GM12878 (cell line): Measurements from ENCODE around the gene AMH. TPM values are rescaled to one million over a fixed set of nuclear protein-coding genes. Genes with fewer than 3 reads are reported as not detected.

Experiments used
- BHLHE40 ChIP-seq, 2 experiments: fragments of 450-650 bp in 1 of 2; IDR thresholded peaks; 2 replicates each; pipeline ENCODE4 v1.6.1; 2011 to 2017; ENCODE audit warnings: low read depth in 2 of 2, borderline replicate concordance in 1 of 2, improper control_type of control experiment in 1 of 2, low read length in 1 of 2, mild to moderate bottlenecking in 1 of 2
- CBFB ChIP-seq: IDR thresholded peaks from 2 replicates; pipeline ENCODE4 v1.6.1; 2016; ENCODE audit warnings: antibody characterized with exemption, low read depth
- DPF2 ChIP-seq: fragments of 450-650 bp; IDR thresholded peaks from 2 replicates; pipeline ENCODE4 v1.6.1; 2017; ENCODE audit warnings: mild to moderate bottlenecking
- MTA2 ChIP-seq: fragments of 450-650 bp; IDR thresholded peaks from 2 replicates; pipeline ENCODE4 v1.6.1; 2016; ENCODE audit warnings: low read depth, mild to moderate bottlenecking, moderate library complexity
- SUPT20H ChIP-seq: IDR thresholded peaks from 2 replicates; pipeline ENCODE4 v1.6.1; 2011; ENCODE audit warnings: low read depth, mild to moderate bottlenecking, low read length, moderate library complexity, borderline replicate concordance; ENCODE audit not compliant: control insufficient read depth
- ZSCAN29 ChIP-seq: fragments of 450-650 bp; IDR thresholded peaks from 2 replicates; pipeline ENCODE4 v1.6.1; 2017; ENCODE audit warnings: mild to moderate bottlenecking, moderate library complexity
- polyA plus RNA-seq, 11 experiments: library from polyadenylated mRNA; depleted of rRNA in 4 of 11; unstranded in 6 of 11; stranded (reverse) in 5 of 11; fragments of >200 nt; fragmentation: Nextera tagmentation in 4 of 11; fragmentation: Illumina TruSeq in 1 of 11; extraction: Ambion mirVana in 4 of 11; extraction: Trizol in 1 of 11; gene quantifications; 1 replicate in 1 of 11; 2 replicates in 10 of 11; pipeline versions ENCODE4 v1.2.1 to v1.2.3, GENCODE V29; 2011 to 2016; ENCODE audit warnings: inconsistent platforms in 2 of 11, missing spikeins in 2 of 11, low read depth in 1 of 11
- total RNA-seq, 4 experiments: library from RNA; depleted of rRNA in 3 of 4; stranded (reverse); fragments of >200 nt in 3 of 4; fragmentation: Illumina TruSeq in 1 of 4; extraction: Trizol in 1 of 4; gene quantifications; 2 replicates each; pipeline versions ENCODE4 v1.2.1 to v1.2.3, GENCODE V29; 2013 to 2021
- TF ChIP-seq, protein P1 (sequence below): fragments of 450-650 bp; IDR thresholded peaks from 2 replicates; pipeline ENCODE4 v1.6.1; 2017; ENCODE audit warnings: antibody characterized with exemption, mild to moderate bottlenecking, moderate library complexity
- TF ChIP-seq, protein P2 (sequence below): fragments of 450-650 bp; conservative IDR thresholded peaks from 2 replicates; pipeline ENCODE4 v1.6.1; 2017; ENCODE audit warnings: mild to moderate bottlenecking, moderate library complexity
- TF ChIP-seq, protein P3 (sequence below): fragments of 450-650 bp; formaldehyde crosslinking; IDR thresholded peaks from 2 replicates; pipeline ENCODE4 v1.4.0; 2020; ENCODE audit warnings: mild to moderate bottlenecking, moderate library complexity
- TF ChIP-seq, protein P4 (sequence below): fragments of 450-650 bp; formaldehyde crosslinking; IDR thresholded peaks from 2 replicates; pipeline ENCODE4 v1.5.0; 2022; ENCODE audit warnings: mild to moderate bottlenecking, missing genetic modification characterization
- TF ChIP-seq, protein P5 (sequence below), 3 experiments: IDR thresholded peaks in 2 of 3; conservative IDR thresholded peaks in 1 of 3; 2 replicates each; pipeline ENCODE4 v1.5.1; 2011; ENCODE audit warnings: low read depth in 3 of 3, low read length in 3 of 3, mild to moderate bottlenecking in 3 of 3, control low read depth in 2 of 3, moderate library complexity in 2 of 3, inconsistent platforms in 1 of 3, mixed read lengths in 1 of 3; ENCODE audit not compliant: control insufficient read depth in 2 of 3, insufficient read depth in 1 of 3; ENCODE audit errors: extremely low read depth in 1 of 3

Gene AMH
- total and polyA plus RNA-seq, 10 of the 15 experiments (the other 5 are each of a cell fraction or from before 2014, with no cell fraction given) = 0.17 to 3.5 (median 0.81) TPM; not detected in 4

DNA sequence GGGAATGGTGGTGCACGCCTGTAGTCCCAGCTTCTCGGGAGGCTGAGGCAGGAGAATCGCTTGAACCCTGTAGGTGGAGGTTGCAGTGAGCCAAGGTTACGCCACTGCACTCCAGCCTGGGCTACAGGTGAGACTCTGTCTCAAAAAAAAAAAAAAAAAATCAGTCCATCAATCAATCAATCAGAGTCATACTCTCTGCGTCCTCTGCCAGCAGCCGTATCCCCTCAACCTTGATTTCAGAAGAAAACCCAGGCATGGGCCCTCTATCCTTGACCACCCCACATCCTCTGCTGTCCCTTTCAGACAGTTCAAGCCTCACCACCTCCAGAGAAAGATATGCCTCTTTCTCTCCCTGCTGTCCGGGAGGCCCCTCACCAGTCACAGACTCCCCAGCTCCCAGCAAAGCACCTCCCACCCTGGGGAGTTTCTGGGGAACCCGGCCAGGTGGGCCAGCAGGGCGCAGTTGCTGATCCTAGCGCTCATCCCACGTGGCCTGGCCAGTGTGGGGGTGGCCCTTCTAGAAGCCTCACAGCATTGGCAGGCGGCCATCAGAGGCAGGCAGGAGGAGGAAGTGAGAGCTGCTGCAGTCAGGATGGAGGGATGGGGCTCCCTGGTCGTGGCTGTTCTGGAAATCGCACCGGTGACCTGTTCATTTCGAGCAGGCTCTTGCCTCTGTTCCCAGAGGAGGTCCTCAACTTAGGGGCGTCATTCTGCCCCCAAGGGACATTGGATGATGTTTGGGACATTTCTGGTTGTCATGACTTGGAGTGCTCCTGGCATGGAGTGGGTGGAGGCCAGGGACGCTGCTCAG, 17.3 kb downstream of the AMH start (continued):
- TF ChIP-seq, protein P1, sequence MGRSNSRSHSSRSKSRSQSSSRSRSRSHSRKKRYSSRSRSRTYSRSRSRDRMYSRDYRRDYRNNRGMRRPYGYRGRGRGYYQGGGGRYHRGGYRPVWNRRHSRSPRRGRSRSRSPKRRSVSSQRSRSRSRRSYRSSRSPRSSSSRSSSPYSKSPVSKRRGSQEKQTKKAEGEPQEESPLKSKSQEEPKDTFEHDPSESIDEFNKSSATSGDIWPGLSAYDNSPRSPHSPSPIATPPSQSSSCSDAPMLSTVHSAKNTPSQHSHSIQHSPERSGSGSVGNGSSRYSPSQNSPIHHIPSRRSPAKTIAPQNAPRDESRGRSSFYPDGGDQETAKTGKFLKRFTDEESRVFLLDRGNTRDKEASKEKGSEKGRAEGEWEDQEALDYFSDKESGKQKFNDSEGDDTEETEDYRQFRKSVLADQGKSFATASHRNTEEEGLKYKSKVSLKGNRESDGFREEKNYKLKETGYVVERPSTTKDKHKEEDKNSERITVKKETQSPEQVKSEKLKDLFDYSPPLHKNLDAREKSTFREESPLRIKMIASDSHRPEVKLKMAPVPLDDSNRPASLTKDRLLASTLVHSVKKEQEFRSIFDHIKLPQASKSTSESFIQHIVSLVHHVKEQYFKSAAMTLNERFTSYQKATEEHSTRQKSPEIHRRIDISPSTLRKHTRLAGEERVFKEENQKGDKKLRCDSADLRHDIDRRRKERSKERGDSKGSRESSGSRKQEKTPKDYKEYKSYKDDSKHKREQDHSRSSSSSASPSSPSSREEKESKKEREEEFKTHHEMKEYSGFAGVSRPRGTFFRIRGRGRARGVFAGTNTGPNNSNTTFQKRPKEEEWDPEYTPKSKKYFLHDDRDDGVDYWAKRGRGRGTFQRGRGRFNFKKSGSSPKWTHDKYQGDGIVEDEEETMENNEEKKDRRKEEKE = no peak
- TF ChIP-seq, protein P2, sequence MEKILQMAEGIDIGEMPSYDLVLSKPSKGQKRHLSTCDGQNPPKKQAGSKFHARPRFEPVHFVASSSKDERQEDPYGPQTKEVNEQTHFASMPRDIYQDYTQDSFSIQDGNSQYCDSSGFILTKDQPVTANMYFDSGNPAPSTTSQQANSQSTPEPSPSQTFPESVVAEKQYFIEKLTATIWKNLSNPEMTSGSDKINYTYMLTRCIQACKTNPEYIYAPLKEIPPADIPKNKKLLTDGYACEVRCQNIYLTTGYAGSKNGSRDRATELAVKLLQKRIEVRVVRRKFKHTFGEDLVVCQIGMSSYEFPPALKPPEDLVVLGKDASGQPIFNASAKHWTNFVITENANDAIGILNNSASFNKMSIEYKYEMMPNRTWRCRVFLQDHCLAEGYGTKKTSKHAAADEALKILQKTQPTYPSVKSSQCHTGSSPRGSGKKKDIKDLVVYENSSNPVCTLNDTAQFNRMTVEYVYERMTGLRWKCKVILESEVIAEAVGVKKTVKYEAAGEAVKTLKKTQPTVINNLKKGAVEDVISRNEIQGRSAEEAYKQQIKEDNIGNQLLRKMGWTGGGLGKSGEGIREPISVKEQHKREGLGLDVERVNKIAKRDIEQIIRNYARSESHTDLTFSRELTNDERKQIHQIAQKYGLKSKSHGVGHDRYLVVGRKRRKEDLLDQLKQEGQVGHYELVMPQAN = 0 out of 2 replicates have a peak, but pooled peaks have one; percentile 44
- TF ChIP-seq, protein P3, sequence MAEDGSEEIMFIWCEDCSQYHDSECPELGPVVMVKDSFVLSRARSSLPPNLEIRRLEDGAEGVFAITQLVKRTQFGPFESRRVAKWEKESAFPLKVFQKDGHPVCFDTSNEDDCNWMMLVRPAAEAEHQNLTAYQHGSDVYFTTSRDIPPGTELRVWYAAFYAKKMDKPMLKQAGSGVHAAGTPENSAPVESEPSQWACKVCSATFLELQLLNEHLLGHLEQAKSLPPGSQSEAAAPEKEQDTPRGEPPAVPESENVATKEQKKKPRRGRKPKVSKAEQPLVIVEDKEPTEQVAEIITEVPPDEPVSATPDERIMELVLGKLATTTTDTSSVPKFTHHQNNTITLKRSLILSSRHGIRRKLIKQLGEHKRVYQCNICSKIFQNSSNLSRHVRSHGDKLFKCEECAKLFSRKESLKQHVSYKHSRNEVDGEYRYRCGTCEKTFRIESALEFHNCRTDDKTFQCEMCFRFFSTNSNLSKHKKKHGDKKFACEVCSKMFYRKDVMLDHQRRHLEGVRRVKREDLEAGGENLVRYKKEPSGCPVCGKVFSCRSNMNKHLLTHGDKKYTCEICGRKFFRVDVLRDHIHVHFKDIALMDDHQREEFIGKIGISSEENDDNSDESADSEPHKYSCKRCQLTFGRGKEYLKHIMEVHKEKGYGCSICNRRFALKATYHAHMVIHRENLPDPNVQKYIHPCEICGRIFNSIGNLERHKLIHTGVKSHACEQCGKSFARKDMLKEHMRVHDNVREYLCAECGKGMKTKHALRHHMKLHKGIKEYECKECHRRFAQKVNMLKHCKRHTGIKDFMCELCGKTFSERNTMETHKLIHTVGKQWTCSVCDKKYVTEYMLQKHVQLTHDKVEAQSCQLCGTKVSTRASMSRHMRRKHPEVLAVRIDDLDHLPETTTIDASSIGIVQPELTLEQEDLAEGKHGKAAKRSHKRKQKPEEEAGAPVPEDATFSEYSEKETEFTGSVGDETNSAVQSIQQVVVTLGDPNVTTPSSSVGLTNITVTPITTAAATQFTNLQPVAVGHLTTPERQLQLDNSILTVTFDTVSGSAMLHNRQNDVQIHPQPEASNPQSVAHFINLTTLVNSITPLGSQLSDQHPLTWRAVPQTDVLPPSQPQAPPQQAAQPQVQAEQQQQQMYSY (CRISPR knock-in tag) = no peak
- TF ChIP-seq DPF2 = peak; percentile 94
- no peak for TF ChIP-seq CBFB
- no peak for TF ChIP-seq ZSCAN29
- TF ChIP-seq, protein P4, sequence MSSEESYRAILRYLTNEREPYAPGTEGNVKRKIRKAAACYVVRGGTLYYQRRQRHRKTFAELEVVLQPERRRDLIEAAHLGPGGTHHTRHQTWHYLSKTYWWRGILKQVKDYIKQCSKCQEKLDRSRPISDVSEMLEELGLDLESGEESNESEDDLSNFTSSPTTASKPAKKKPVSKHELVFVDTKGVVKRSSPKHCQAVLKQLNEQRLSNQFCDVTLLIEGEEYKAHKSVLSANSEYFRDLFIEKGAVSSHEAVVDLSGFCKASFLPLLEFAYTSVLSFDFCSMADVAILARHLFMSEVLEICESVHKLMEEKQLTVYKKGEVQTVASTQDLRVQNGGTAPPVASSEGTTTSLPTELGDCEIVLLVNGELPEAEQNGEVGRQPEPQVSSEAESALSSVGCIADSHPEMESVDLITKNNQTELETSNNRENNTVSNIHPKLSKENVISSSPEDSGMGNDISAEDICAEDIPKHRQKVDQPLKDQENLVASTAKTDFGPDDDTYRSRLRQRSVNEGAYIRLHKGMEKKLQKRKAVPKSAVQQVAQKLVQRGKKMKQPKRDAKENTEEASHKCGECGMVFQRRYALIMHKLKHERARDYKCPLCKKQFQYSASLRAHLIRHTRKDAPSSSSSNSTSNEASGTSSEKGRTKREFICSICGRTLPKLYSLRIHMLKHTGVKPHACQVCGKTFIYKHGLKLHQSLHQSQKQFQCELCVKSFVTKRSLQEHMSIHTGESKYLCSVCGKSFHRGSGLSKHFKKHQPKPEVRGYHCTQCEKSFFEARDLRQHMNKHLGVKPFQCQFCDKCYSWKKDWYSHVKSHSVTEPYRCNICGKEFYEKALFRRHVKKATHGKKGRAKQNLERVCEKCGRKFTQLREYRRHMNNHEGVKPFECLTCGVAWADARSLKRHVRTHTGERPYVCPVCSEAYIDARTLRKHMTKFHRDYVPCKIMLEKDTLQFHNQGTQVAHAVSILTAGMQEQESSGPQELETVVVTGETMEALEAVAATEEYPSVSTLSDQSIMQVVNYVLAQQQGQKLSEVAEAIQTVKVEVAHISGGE (CRISPR knock-in tag) = no peak
- TF ChIP-seq SUPT20H = no peak
- TF ChIP-seq, protein P5, sequence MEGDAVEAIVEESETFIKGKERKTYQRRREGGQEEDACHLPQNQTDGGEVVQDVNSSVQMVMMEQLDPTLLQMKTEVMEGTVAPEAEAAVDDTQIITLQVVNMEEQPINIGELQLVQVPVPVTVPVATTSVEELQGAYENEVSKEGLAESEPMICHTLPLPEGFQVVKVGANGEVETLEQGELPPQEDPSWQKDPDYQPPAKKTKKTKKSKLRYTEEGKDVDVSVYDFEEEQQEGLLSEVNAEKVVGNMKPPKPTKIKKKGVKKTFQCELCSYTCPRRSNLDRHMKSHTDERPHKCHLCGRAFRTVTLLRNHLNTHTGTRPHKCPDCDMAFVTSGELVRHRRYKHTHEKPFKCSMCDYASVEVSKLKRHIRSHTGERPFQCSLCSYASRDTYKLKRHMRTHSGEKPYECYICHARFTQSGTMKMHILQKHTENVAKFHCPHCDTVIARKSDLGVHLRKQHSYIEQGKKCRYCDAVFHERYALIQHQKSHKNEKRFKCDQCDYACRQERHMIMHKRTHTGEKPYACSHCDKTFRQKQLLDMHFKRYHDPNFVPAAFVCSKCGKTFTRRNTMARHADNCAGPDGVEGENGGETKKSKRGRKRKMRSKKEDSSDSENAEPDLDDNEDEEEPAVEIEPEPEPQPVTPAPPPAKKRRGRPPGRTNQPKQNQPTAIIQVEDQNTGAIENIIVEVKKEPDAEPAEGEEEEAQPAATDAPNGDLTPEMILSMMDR (IDR thresholded peaks at IDR 0.05 in 2 of 3, conservative IDR thresholded peaks at IDR 0.05 in 1 of 3; ENCODE audit: control insufficient read depth in 2 of 3, extremely low read depth in 1 of 3, insufficient read depth in 1 of 3, low read depth in 3 of 3, low read length in 3 of 3) = no peak
- peak; percentile 45; the same call in 1 of the 2 replicates for TF ChIP-seq MTA2
- peak in 1 of 2 experiments; percentile 70; a peak in 2 of 4 replicates for TF ChIP-seq BHLHE40 (IDR thresholded peaks at IDR 0.05; ENCODE audit: borderline replicate concordance in 1 of 2, low read depth in 2 of 2, low read length in 1 of 2)
